Ascending aorta (tissue), 2 donors: ENCODE data around the gene ERCC8. TPM values are rescaled to one million over a fixed set of nuclear protein-coding genes. Genes with fewer than 3 reads are reported as not detected.

Experiments
- DNase-seq, 2 donors: peaks; one replicate each; pipeline ENCODE4 v3.0.0-alpha.2; 2019; ENCODE audit warnings: low spot score in 2 of 2
- H3K27ac ChIP-seq, 2 donors: fragments of 200-600 bp; sonication (generic); one replicate each; pipeline ENCODE4 v1.5.1; 2016 to 2017; ENCODE audit warnings: mild to moderate bottlenecking in 1 of 2
- H3K27me3 ChIP-seq: fragments of 200-600 bp; sonication (generic); one replicate; pipeline ENCODE4 v1.5.1; 2017
- H3K36me3 ChIP-seq, 2 donors: fragments of 200-600 bp; sonication (generic); one replicate each; pipeline ENCODE4 v1.5.1; 2016
- H3K4me1 ChIP-seq, 2 donors: fragments of 200-600 bp; sonication (generic); one replicate each; pipeline ENCODE4 v1.5.1; 2016 to 2017; ENCODE audit warnings: mild to moderate bottlenecking in 1 of 2
- H3K4me3 ChIP-seq, 2 donors: fragments of 200-600 bp; sonication (generic); one replicate each; pipeline ENCODE4 v1.5.1; 2016 to 2017; ENCODE audit warnings: mild to moderate bottlenecking in 1 of 2
- H3K9me3 ChIP-seq, 2 donors: fragments of 200-600 bp; sonication (generic); one replicate each; pipeline ENCODE4 v1.5.1; 2016
- intact Hi-C: fragments of 100-400 bp; cut with DNase I; formaldehyde crosslinking; loops from one replicate; pipeline ENCODE4 v1.15.1; 2023
- total RNA-seq: library from RNA; depleted of rRNA; stranded (reverse); fragments of >200 nt; gene quantifications from one replicate; pipeline ENCODE4 v1.1.0, GENCODE V29; 2016
- TF ChIP-seq, protein P1 (sequence below), 3 experiments: fragments of 200-600 bp in 2 of 3; fragments of 450-650 bp in 1 of 3; sonication (generic) in 2 of 3; IDR thresholded peaks; one replicate each; pipeline ENCODE4 v1.5.1; 2016 to 2019; ENCODE audit warnings: antibody characterized with exemption in 3 of 3, mild to moderate bottlenecking in 1 of 3, moderate library complexity in 1 of 3

Gene ERCC8
- total RNA-seq, 1 donor from 2014 or later: 2.3 TPM

DNA sequence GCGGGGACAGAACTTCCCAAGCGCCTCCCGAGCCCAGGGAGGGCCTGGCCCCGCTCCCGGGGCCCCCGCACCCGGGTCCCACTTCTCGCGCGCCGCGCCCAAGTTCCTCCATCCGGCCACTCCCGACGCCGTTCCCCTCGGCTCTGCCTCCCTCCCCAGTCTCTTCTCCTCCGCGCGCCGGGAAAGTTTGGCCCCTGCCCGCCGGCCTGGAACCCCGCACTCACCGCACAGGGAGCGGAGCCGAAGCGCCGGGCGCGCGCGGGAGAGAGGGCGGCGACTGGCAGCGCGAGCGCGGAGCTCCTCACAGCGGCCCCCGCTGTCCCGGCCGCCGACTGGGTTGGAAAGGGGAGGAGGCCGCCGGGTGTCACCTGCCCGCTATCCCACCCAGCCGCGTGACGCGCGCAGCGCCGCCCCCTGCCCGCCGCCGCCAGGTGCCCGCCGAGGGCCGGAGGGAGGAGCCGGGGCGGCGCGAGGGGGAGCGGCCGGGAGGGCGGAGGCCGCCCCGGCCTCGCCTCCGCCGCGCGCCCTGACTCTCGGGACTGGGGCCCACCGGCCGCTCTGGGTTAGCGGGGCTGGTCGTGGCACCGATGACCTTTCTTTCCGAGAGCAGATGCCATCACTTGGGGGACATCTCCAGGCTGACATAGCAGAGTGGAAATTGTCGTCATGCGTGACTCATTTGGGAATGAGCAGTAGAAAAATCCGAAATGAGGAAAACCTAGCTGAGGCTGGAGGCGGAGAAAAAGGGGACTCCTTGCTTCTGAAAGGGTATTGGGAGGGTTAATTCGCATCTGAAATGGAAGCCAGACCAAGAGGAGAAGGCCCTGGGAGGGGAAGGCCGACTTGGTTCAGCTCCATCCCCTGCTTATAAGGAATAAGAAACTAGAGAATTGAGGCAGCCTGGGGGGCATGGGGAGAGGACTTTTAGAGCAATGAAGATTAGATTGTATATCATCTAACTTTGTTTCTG, 100.6 kb downstream of the ERCC8 start, which contains the start of gene ELOVL7:
Gene ELOVL7, minus strand, starts transcription at position 334 of the 970 bp plus-strand sequence. CDS start 56,872 bp downstream, outside the sequence.
- peaks cover 6% of the 10 kb centered on the region for H3K27me3 ChIP-seq

DNA sequence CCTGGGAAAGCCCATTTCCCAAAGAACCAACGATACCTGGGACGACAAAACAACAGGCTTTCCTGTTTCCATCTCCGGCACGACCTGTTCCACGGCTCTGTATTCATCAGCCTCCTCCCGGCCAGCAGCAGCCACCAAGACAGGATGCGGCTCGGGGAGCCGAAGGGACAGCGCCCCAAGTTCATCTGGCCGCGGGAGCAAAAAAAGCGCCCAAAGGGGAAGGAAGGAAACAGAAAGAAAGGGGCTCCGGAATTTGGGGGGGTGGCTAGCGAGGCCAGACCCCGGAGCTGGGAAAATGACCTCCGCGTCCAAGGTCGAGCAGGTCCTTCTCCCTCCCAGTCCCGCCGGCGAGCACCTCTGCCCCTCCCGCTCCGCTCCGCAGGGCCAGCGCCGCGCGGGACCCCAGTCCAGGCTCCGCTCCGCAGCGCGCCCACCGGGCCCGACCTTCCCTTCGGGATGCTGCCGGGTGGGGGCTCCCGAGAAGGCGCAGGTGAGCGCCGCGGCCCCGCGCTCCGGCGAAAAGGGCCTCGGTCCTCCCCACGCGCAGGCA, 101.4 kb downstream of the ERCC8 start:
- TF ChIP-seq, protein P1, sequence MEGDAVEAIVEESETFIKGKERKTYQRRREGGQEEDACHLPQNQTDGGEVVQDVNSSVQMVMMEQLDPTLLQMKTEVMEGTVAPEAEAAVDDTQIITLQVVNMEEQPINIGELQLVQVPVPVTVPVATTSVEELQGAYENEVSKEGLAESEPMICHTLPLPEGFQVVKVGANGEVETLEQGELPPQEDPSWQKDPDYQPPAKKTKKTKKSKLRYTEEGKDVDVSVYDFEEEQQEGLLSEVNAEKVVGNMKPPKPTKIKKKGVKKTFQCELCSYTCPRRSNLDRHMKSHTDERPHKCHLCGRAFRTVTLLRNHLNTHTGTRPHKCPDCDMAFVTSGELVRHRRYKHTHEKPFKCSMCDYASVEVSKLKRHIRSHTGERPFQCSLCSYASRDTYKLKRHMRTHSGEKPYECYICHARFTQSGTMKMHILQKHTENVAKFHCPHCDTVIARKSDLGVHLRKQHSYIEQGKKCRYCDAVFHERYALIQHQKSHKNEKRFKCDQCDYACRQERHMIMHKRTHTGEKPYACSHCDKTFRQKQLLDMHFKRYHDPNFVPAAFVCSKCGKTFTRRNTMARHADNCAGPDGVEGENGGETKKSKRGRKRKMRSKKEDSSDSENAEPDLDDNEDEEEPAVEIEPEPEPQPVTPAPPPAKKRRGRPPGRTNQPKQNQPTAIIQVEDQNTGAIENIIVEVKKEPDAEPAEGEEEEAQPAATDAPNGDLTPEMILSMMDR (IDR thresholded peaks at IDR 0.05): no peak
- Histone ChIP-seq H3K27ac (no peak overlapping the region), H3K4me1 (peaks cover 2 to 12% of the 10 kb centered on the region in 2 donors), H3K27me3 (peaks cover 6% of the 10 kb centered on the region), H3K36me3 (no peaks in the 10 kb centered on the region), H3K4me3 (peak overlapping the region; percentile 61 to 77), H3K9me3 (no peaks in the 10 kb centered on the region)
- no peak for DNase-seq
- intact Hi-C loops: no loop called here

More for the DNA sequence above, 100.6 kb downstream of the ERCC8 start, which contains the start of gene ELOVL7:
- TF ChIP-seq, protein P1 (IDR thresholded peaks at IDR 0.05): peak in 1 of 3 experiments; percentile 29
- no peak within 1 kb of the TSS for H3K27ac ChIP-seq
- peaks cover 2 to 12% of the 10 kb centered on the region in 2 donors for H3K4me1 ChIP-seq
- intact Hi-C loops: no loop called here
- no peak for DNase-seq
- H3K36me3 ChIP-seq: no peaks in the 10 kb centered on the region
- peak within 1 kb of the TSS; percentile 61 to 77 for H3K4me3 ChIP-seq
- H3K9me3 ChIP-seq: no peaks in the 10 kb centered on the region

DNA sequence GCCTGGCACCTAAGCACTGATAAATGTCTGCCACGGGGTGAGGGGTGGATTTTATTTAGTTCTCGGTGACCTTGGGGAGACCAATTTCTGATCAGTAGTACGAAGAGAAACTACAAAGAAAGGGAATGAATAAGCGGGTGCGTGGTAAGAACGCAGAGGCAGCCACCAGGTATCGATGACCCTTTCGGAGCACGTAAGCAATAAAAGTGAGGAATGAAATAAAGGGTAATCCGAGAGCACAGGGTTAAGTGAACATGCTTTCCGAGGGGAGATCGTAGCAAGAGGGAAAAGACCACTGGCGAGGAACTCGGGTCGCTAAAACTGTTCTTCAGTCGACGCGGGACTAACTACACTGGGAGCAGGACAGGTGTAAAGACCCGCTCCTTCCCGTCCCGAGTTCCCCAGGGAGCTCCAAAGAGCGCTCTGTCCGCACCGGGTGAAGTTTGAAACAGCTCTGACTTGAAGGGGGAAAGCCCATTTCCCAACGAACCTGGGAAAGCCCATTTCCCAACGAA, 101.9 kb downstream of the ERCC8 start:
- intact Hi-C loops: no loop called here

DNA sequence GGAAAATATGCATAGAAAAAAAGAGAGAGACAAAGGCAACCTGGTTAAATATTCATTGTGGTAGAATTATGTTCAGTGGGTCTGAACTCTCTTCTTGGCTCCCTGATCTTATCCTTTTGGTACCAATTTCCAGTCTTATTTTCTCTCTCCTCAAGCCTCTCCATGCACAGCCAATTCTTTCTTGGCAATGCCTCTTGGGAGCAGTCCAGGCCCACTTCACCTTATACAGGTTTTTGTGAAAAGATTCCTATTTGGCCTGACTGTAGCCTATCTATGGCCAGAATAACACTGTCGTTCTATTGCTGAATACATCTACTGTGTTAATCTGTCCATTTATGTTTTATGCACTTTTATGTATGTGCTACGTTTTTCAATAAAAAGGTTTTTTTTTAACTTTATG, 103.5 kb downstream of the ERCC8 start:
- Histone ChIP-seq H3K9me3 (no peaks in the 10 kb centered on the region), H3K4me3 (no peak overlapping the region), H3K27me3 (peaks cover 6% of the 10 kb centered on the region), H3K36me3 (no peaks in the 10 kb centered on the region), H3K27ac (no peak overlapping the region), H3K4me1 (peaks cover 2 to 12% of the 10 kb centered on the region in 2 donors)
- no peak for DNase-seq
- TF ChIP-seq, protein P1 (IDR thresholded peaks at IDR 0.05): no peak
- intact Hi-C loops: no loop called here

More for the DNA sequence above, 101.9 kb downstream of the ERCC8 start:
- TF ChIP-seq, protein P1 (IDR thresholded peaks at IDR 0.05): no peak
- H3K27ac ChIP-seq: no peak overlapping the region
- DNase-seq: no peak
- H3K4me3 ChIP-seq: peak overlapping the region; percentile 61 to 77
- H3K9me3 ChIP-seq: no peaks in the 10 kb centered on the region
- H3K27me3 ChIP-seq: peaks cover 6% of the 10 kb centered on the region
- peaks cover 2 to 12% of the 10 kb centered on the region in 2 donors for H3K4me1 ChIP-seq
- H3K36me3 ChIP-seq: no peaks in the 10 kb centered on the region

DNA sequence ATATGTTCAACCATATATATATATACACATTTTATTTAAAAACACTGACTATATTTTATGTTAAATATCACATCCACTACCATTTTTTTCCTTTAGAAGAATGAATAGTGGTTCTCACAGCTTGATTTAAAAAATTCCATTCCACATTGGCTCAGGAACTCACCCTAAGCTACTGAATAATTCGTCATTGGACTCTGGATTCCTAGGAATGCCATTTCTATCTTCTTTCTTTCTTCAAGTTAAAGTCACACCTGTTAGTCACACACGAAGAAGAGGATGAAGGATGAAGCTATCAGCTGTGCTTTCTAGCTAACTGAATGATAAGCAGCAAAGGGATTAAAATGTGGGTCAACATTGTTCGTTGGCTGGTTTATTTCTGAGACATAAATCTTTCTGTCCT, 108.7 kb downstream of the ERCC8 start:
- no peak overlapping the region for H3K4me3 ChIP-seq
- H3K27me3 ChIP-seq: no peaks in the 10 kb centered on the region
- TF ChIP-seq, protein P1 (IDR thresholded peaks at IDR 0.05): no peak
- intact Hi-C loops: no loop called here
- no peaks in the 10 kb centered on the region for H3K36me3 ChIP-seq
- no peaks in the 10 kb centered on the region for H3K4me1 ChIP-seq
- H3K27ac ChIP-seq: no peak overlapping the region
- no peak for DNase-seq
- no peaks in the 10 kb centered on the region for H3K9me3 ChIP-seq
